ENCODE data around the gene PPHLN1.
"Not testable (repeated sequence)": the region's sequence is repeated elsewhere in the genome, so short reads cannot be mapped to it uniquely, and the experiment has no call there.

Gene PPHLN1

DNA sequence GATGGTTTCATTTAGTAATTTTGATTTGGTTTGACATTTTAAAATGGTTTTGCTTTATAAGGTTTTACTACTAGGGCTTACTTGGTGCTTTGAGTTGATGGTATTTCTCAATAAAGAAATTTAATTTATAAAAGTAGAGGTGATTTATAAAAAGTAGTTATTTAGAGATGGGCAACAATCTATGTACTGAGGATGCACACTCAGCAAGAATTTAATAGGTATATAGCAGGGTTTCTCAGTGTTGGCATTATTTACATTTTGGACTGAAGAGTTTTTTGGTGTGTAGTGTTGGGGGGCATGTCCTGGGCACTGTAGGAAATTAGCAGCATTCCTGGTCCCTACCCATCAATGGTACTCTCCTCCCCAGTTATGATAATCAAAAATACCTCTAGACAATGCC, 47.7 kb downstream of the PPHLN1 start:
- no peak for DNase-seq

GRCh38 chr12:42380733-42381132, 54.8 kb downstream of the PPHLN1 start:
- no peak for DNase-seq

DNA sequence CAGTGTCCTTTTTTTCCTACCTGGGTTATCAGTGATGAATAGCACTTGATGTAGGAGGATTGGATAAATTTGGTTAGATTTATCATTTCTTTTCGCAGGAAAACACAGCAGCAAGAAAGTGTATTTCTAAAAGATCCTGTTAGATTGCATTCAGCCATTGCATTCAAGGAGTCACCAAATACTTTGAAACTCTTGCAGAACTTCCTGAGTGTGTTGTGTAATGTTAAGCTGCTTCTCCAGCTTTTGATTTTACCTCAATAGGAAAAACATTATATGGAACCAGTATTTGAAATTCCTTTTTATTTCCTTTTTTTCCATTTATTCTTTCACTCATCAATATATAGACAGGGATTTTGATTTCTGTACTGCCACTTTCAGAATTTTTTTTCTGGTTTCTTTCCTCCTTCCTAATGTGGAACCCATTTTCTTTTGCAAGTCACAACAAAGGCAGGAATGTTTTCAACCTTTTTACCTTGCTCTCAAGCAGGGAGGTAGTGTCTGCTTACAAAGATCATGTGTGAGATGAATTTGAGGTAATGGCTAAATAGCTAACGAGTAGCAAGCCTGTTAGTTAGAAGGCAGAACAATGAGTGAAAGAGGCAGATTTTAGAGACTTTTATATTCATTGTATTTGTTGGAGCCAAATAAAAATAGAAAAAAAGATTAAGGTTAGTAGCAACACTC, 56.2 kb downstream of the PPHLN1 start:
- DNase-seq, result no peak

GRCh38 chr12:42385326-42385841, 59.4 kb downstream of the PPHLN1 start:
- no peak for DNase-seq

- no peak for DNase-seq
Observed at GRCh38 chr12:42386308-42386707, 60.3 kb downstream of the PPHLN1 start.

- not testable (repeated sequence) for DNase-seq
Observed at GRCh38 chr12:42388086-42388485, 62.1 kb downstream of the PPHLN1 start.

GRCh38 chr12:42394429-42394828, 68.5 kb downstream of the PPHLN1 start:
- no peak for DNase-seq

- DNase-seq, result no peak
Observed at GRCh38 chr12:42396473-42397259, 70.7 kb downstream of the PPHLN1 start.

GRCh38 chr12:42402821-42403411, 76.9 kb downstream of the PPHLN1 start:
- no peak for DNase-seq

GRCh38 chr12:42407306-42407705, 81.3 kb downstream of the PPHLN1 start:
- DNase-seq, result no peak

- DNase-seq, result no peak
Observed at GRCh38 chr12:42409471-42409870, 83.5 kb downstream of the PPHLN1 start.

- no peak for DNase-seq
Observed at GRCh38 chr12:42410340-42410739, 84.4 kb downstream of the PPHLN1 start.

DNA sequence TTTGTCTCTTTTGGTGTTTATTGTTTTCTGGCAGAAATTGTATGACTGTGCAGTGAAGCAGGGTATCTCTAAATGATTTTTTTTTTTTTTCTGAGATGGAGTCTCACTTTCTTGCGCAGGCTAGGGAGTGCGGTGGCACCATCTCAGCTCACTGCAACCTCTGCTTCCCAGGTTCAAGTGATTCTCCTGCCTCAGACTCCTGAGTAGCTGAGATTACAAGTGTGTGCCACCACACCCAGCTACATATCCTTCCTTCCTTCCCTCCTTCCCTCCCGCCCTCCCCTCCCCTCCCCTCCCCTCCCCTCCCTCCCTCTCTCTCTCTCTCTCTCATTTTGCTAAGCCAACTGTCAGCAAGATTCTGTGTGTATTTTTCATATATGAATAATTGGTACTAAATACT, 94.4 kb downstream of the PPHLN1 start:
- DNase-seq, result no peak

DNA sequence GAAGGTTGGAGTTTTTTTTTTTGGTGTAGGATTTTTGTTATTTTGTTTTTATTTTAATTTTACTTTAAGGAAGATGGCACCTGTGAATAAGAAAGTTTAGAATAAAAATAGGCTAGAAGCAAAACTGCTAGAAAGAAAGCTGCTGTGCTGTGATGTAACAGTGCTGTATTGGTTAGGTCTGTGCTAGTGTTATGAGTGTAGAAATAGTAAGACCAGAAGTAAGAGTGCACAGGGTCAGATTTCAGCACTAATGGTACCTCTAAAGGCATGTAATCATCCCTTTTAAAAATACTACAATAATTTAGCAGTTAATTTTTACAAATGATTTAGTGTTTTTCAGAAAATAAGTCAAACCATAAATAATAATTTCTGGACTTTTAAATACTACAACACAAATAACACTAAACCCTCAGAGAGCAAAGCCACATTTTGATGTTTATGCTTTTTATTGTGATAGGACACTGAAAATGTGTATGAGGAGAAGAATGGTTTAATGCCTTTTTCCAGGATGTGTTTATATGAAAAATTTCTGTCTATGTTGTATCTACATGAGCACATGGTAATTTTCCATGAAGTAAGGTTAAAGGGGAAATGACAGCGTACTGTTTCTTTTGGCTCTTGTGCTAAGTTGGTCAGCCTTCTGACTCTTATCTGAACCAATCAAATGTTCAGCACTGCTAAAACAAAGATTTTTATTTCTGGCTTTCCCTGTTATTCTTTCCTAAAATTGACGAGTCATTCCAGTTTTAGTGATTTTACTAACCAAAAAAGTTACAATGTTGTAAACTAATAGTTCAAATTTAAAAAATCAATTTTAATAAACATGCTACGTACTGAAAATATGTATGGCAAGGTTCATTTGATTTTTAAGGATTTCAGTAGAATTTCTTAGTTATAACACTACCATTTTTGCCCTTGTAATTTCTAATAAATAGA, 96.1 kb downstream of the PPHLN1 start:
- DNase-seq, result no peak

GRCh38 chr12:42422785-42423184, 96.8 kb downstream of the PPHLN1 start:
- DNase-seq, result no peak

DNA sequence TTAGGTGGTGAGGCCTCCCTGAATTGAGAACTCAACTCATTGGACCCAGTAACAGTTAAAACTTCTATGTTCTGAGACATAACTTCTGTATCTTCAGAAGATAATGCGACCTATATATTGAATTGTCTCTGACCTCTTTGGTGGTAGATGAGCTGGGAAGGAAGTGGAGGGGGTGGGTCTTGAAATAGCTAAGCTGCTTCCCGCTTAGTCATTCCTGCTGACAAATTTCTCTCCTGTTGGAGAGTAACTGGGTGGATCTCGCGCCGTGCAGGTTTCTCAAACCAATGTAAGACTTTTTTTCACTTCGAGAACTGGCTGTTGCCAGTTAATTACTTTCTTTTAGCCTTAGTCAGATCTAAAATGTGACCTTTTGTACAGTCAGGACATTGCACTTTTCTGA, 100.8 kb downstream of the PPHLN1 start:
- no peak for DNase-seq

GRCh38 chr12:42428850-42429249, 102.9 kb downstream of the PPHLN1 start:
- no peak for DNase-seq

GRCh38 chr12:42432517-42433140, 106.7 kb downstream of the PPHLN1 start:
- no peak for DNase-seq

DNA sequence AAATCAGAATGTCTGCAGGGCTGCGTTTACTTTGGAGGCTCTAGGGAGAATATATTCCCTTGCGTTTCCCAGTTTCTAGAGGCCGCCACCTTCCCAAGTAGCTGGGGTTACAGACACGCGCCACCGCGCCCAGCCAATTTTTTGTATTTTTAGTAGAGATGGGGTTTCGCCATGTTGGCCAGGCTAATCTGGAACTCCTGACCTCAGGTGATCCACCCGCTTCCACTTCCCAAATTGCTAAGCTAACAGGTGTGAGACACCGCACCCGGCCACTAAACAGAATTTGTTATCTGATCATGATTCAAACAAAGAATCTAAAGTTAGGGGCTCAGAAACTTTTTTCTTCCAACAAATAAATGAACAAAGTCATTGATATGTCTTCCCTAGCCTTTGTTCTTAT, 114.6 kb downstream of the PPHLN1 start:
- DNase-seq, result no peak

GRCh38 chr12:42442311-42442759, 116.4 kb downstream of the PPHLN1 start:
- DNase-seq, result no peak

- no peak for DNase-seq
Observed at GRCh38 chr12:42442888-42443287, 116.9 kb downstream of the PPHLN1 start.
